ENCODE results near the gene LMO2. TPM values are rescaled to one million over a fixed set of nuclear protein-coding genes. Genes with fewer than 3 reads are reported as not detected.

The LMO2 gene
- polyA plus RNA-seq, 3 donors = 48.8 to 140 (median 75.8) TPM

DNA sequence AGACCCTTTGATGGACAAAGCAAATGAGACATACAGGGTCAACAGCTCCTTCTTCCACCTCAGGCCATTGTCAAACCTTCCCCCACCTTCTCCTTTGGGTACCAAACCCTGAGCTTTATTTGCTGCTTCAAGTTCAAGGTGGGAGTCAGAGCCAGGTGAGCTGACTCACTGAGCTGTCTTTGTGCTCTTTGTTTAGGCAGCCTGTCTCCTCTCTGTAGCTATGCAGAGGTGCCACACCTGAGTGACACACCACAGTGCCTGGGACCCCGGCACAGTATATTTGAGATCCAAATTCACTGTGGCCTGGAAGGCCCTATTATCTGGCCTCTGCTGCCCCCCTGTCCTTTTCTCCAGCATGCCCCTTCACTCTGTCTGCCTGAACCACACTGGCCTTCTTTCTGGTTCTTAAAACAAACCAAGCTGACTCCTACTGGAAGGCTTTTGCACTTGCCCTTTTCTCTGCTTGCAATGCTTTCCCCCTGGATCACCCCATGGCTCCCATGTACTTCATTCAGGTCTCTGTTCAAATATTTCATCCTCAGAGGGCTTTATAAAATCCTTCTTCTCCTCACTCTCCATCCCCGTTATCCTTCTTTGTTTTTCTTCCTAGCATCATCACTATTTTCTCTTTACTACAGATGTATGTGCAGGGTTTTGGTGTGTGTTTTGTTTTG is 16.1 kb downstream of the LMO2 start:
- Mint-ChIP-seq H3K4me3 (no peak overlapping the region), H3K27ac (peak overlapping the region; percentile 16 to 80 (median 41)), H3K36me3 (peaks cover 11 to 16% of the 10 kb centered on the region in 2 donors), H3K27me3 (ENCODE audit: low read depth in 3 of 3) (peaks cover 0 to 2% (median 0%) of the 10 kb centered on the region in 3 donors), H3K9me3 (no peaks in the 10 kb centered on the region), H3K4me1 (peaks cover 80% of the 10 kb centered on the region)
- Histone ChIP-seq H3K4me1 (ENCODE audit: control insufficient read depth in 1 of 2, insufficient read depth in 2 of 2, low read length in 2 of 2) (peaks cover 50 to 52% of the 10 kb centered on the region in 2 donors), H3K9ac (ENCODE audit: insufficient read depth, low read length, poor library complexity, severe bottlenecking) (no peak overlapping the region), H2AFZ (ENCODE audit: insufficient read depth, low read depth, low read length, poor library complexity, severe bottlenecking) (no peak overlapping the region), H3K79me2 (ENCODE audit: insufficient read depth, low read length) (peaks cover 98% of the 10 kb centered on the region), H3K36me3 (replicated peaks in 1 of 2; ENCODE audit: control insufficient read depth in 1 of 2, insufficient read depth in 2 of 2, low read length in 2 of 2) (no peaks in the 10 kb centered on the region), H3K4me2 (replicated peaks; ENCODE audit: extremely low read depth, low read length, poor library complexity, severe bottlenecking) (no peak overlapping the region), H3K27me3 (ENCODE audit: control insufficient read depth in 2 of 2, insufficient read depth in 2 of 2, low read length in 2 of 2) (no peaks in the 10 kb centered on the region), H3K9me3 (replicated peaks in 1 of 2; ENCODE audit: control insufficient read depth in 1 of 2, insufficient read depth in 1 of 2, low read length in 2 of 2) (no peaks in the 10 kb centered on the region), H3K4me3 (replicated peaks in 1 of 3; ENCODE audit: low read depth in 2 of 3, low read length in 3 of 3) (no peak overlapping the region), H4K20me1 (ENCODE audit: insufficient read depth, low read length) (no peaks in the 10 kb centered on the region), H3K27ac (ENCODE audit: low read depth in 1 of 2, low read length in 2 of 2) (peak overlapping the region in 1 of 2 donors; percentile 30)
- WGBS (ENCODE audit: insufficient coverage) = 100% methylated on average over 1 of the region's 2 CpGs
- DNase-seq = no peak
- TF ChIP-seq, protein P1, sequence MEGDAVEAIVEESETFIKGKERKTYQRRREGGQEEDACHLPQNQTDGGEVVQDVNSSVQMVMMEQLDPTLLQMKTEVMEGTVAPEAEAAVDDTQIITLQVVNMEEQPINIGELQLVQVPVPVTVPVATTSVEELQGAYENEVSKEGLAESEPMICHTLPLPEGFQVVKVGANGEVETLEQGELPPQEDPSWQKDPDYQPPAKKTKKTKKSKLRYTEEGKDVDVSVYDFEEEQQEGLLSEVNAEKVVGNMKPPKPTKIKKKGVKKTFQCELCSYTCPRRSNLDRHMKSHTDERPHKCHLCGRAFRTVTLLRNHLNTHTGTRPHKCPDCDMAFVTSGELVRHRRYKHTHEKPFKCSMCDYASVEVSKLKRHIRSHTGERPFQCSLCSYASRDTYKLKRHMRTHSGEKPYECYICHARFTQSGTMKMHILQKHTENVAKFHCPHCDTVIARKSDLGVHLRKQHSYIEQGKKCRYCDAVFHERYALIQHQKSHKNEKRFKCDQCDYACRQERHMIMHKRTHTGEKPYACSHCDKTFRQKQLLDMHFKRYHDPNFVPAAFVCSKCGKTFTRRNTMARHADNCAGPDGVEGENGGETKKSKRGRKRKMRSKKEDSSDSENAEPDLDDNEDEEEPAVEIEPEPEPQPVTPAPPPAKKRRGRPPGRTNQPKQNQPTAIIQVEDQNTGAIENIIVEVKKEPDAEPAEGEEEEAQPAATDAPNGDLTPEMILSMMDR (IDR thresholded peaks at IDR 0.05) = no peak
- intact Hi-C loops (cut with micrococcal nuclease) = loop anchor here in 1 of 2 donors (10.0 kb wide), 1 partner anchor 59 kb away; no protein-coding TSS in a partner anchor

- intact Hi-C loops (cut with micrococcal nuclease) = loop anchor here in 1 of 2 donors (10.0 kb wide), 1 partner anchor 60 kb away; no protein-coding TSS in a partner anchor
- Histone ChIP-seq H3K4me1 (ENCODE audit: control insufficient read depth in 1 of 2, insufficient read depth in 2 of 2, low read length in 2 of 2) (peaks cover 51 to 57% of the 10 kb centered on the region in 2 donors), H2AFZ (ENCODE audit: insufficient read depth, low read depth, low read length, poor library complexity, severe bottlenecking) (peak overlapping the region; percentile 9), H4K20me1 (ENCODE audit: insufficient read depth, low read length) (no peaks in the 10 kb centered on the region), H3K79me2 (ENCODE audit: insufficient read depth, low read length) (peaks cover 99% of the 10 kb centered on the region), H3K9ac (ENCODE audit: insufficient read depth, low read length, poor library complexity, severe bottlenecking) (no peak overlapping the region), H3K4me2 (replicated peaks; ENCODE audit: extremely low read depth, low read length, poor library complexity, severe bottlenecking) (peak overlapping the region; percentile 33), H3K9me3 (replicated peaks in 1 of 2; ENCODE audit: control insufficient read depth in 1 of 2, insufficient read depth in 1 of 2, low read length in 2 of 2) (no peaks in the 10 kb centered on the region), H3K27ac (ENCODE audit: low read depth in 1 of 2, low read length in 2 of 2) (peak overlapping the region; percentile 54 to 77), H3K4me3 (replicated peaks in 1 of 3; ENCODE audit: low read depth in 2 of 3, low read length in 3 of 3) (peak overlapping the region in 1 of 3 experiments; percentile 41), H3K27me3 (ENCODE audit: control insufficient read depth in 2 of 2, insufficient read depth in 2 of 2, low read length in 2 of 2) (no peaks in the 10 kb centered on the region), H3K36me3 (replicated peaks in 1 of 2; ENCODE audit: control insufficient read depth in 1 of 2, insufficient read depth in 2 of 2, low read length in 2 of 2) (no peaks in the 10 kb centered on the region)
- TF ChIP-seq, protein P1 (IDR thresholded peaks at IDR 0.05) = no peak
- WGBS (ENCODE audit: insufficient coverage) = 93% methylated on average over 2 of the region's 12 CpGs
- Mint-ChIP-seq H3K4me3 (peak overlapping the region in 1 of 2 donors; percentile 62), H3K27ac (peak overlapping the region; percentile 85 to 91 (median 88)), H3K4me1 (peaks cover 78% of the 10 kb centered on the region), H3K27me3 (ENCODE audit: low read depth in 3 of 3) (peaks cover 0 to 2% (median 0%) of the 10 kb centered on the region in 3 donors), H3K36me3 (peaks cover 11 to 16% of the 10 kb centered on the region in 2 donors), H3K9me3 (no peaks in the 10 kb centered on the region)
- DNase-seq = peak in 2 of 3 donors; percentile 38 to 60
These were observed 16.9 kb downstream of the LMO2 start for GRCh38 chr11:33874910-33875490.

Measured in CD14-positive monocyte (primary cell).